Cortex of kidney (tissue), 1 donor: ENCODE results near the gene C20orf173.

ENCODE experiments used
- DNase-seq: peaks from one replicate; lab custom pipeline; 2025; lab: John Stamatoyannopoulos, UW

C20orf173 gene

DNA sequence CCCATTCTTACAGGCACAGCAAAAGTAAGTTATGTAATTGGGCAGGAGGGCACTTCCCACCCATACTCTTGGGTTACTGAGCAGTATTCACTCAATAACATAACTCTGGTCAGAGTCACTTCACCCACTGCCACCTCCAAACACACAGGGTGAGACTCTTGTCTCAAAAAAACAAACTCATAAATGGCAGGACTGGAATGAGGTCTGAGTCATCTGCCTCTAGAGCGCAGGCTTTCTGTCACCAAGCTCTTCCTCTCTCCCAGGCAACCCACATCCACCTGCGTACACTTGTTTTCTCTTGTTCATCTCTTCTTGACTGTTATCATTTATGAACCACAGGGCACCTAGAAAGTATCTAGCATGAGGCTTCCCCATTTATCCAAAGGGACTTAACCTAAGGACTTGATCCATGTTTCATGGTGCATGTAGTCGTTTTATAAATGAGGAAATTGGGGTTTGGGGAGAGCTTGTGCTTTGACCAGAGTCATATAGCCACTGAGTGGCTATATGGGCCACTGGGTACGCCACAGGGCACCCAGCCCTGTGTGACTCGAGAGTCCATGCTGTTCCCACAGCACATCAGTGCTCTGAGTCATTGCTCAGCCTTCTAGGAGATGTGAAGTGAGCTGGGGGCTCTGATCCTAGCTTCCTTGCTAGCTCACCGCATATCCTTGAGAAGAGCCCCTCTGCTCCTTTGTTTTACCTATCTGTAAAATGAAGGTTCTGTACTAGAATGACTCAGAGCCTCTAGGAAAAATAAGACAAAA, 22.4 kb downstream of the C20orf173 start:
- no peak for DNase-seq

DNA sequence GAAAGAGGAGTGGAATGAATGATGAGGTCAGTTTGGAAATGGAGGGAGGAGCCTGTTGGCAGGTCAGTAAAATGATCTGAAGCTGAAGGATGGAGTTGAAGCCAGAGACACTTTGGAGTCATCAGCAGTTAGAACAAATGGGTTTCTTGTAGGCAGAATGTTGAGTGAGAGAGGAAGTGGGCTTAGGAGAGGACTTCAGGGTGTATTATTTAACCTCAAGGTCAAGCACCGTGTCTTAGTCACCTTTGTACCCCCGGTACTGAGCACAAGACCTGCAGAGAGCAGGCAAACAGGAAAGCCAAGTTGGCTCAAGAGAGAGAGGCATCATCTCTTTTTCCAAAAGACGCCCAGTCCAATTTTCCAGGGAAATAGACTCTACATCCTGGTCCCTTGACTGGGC, 23.3 kb downstream of the C20orf173 start:
- DNase-seq, result no peak

DNA sequence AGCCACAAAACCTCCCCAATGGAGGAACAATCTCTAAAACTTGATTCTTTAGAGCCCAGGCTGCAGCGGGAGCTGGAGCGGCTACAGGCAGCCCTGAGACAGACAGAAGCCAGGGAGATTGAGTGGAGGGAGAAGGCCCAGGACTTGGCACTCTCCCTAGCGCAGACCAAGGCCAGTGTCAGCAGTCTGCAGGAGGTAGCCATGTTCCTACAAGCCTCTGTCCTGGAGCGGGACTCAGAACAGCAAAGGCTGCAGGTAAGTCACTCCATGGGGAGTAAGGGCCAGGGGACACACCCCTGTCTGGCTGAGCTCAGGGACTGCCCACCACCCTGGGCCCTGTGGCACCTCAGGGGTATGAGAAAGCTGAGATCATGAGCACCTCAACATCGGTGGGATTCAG, 24.7 kb downstream of the C20orf173 start:
- DNase-seq, result no peak

DNA sequence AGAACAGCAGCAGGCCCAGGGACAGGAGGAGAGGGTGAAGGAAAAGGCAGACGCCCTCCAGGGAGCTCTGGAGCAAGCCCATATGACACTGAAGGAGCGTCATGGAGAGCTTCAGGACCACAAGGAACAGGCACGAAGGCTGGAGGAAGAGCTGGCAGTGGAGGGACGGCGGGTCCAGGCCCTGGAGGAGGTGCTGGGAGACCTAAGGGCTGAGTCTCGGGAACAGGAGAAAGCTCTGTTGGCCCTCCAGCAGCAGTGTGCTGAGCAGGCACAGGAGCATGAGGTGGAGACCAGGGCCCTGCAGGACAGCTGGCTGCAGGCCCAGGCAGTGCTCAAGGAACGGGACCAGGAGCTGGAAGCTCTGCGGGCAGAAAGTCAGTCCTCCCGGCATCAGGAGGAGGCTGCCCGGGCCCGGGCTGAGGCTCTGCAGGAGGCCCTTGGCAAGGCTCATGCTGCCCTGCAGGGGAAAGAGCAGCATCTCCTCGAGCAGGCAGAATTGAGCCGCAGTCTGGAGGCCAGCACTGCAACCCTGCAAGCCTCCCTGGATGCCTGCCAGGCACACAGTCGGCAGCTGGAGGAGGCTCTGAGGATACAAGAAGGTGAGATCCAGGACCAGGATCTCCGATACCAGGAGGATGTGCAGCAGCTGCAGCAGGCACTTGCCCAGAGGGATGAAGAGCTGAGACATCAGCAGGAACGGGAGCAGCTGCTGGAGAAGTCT, 25.5 kb downstream of the C20orf173 start:
- no peak for DNase-seq

DNA sequence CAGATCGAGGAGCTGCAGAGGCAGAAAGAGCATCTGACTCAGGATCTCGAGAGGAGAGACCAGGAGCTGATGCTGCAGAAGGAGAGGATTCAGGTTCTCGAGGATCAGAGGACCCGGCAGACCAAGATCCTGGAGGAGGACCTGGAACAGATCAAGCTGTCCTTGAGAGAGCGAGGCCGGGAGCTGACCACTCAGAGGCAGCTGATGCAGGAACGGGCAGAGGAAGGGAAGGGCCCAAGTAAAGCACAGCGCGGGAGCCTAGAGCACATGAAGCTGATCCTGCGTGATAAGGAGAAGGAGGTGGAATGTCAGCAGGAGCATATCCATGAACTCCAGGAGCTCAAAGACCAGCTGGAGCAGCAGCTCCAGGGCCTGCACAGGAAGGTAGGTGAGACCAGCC, 26.2 kb downstream of the C20orf173 start:
- no peak for DNase-seq

DNA sequence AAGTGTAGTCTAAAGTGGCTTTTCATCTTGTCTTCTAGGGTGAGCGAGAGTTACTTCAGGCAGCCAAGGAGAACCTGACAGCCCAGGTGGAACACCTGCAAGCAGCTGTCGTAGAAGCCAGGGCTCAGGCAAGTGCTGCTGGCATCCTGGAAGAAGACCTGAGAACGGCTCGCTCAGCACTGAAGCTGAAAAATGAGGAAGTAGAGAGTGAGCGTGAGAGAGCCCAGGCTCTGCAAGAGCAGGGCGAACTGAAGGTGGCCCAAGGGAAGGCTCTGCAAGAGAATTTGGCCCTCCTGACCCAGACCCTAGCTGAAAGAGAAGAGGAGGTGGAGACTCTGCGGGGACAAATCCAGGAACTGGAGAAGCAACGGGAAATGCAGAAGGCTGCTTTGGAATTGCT, 27.1 kb downstream of the C20orf173 start:
- no peak for DNase-seq

DNA sequence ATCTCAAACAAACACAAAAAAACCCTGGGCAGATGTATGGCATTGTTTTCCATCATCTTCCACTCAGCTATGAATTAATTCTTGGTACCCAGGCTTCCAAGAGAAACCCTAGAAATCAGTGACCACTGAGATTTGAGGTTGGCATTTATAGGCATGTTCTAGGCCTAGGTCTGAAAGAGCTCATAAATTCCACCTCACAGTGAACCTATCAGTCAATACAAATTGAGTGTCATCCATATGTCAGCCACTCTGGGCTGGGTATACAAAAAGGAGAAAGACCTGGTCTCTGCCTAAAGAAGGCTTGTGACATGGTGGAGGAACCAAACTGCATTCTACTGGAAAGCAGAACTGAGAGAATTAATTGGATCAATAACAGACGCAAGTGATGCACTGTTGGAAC, 30.2 kb downstream of the C20orf173 start:
- no peak for DNase-seq

DNA sequence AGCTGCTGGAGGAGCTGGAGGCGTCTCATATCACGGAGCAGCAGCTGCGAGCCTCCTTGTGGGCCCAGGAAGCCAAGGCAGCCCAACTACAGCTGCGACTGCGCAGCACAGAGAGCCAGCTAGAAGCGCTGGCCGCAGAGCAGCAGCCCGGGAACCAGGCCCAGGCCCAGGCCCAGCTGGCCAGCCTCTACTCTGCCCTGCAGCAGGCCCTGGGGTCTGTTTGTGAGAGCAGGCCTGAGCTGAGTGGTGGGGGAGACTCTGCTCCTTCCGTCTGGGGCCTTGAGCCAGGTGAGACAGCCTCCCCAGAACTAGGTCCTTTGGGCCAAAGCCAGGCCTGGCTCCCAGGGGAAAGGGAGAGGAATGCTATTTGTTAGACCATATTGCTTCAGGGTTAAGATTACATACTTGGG, 31.7 kb downstream of the C20orf173 start:
- no peak for DNase-seq

DNA sequence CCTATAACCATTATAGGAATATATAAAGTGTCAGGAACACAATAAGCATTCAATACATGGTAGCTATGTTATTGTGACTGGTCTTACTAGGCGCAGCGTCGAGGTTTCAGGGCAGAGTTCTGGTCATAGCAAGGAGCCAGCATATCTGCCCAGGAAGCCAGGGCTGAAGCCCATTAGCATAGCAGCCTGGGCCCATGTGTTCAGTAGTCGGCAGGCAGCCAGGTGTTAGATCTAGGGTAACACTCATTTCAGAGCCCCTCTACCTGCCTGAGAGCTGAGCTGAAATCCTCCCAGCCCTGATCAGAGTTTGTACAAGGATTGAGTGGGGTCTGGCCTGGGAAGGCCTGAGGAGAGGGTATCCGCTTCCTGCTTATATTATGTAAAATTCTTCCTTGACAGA, 32.1 kb downstream of the C20orf173 start:
- no peak for DNase-seq

DNA sequence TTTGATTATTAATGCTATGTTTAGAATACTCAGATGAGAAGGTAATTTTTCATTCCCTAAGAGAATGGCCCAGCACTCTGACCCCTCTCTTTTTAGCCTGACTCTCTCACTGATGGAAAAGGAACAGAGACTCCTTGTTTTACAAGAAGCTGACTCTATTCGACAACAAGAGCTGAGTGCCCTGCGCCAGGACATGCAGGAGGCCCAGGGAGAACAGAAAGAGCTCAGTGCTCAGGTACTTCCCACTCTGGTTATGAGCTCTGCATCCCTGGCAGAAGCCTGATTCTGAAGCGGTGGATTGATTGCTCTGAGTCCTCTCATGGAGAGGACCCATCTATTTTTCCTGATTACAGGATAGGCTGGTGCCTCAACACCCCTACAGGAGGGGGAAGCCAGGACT, 33.0 kb downstream of the C20orf173 start:
- DNase-seq, result no peak

DNA sequence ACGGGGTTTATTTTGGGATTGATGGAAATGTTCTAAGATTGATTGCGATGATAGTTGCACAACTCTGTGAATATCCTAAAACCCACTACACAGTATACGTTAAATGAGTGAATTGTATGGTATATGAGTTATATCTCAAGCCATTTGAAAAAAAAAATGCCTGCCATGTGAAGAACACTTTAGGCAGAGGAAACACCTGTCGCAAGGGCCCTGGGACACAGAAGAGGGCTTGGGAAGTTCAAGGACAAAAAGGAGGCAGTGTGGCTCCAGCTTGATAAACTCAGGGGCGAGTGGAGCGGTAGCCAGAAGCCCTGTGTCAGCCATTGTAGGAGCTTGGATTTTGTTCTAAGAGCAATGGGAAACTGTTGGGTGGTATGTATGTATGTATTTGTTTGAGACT, 37.1 kb downstream of the C20orf173 start:
- no peak for DNase-seq

DNA sequence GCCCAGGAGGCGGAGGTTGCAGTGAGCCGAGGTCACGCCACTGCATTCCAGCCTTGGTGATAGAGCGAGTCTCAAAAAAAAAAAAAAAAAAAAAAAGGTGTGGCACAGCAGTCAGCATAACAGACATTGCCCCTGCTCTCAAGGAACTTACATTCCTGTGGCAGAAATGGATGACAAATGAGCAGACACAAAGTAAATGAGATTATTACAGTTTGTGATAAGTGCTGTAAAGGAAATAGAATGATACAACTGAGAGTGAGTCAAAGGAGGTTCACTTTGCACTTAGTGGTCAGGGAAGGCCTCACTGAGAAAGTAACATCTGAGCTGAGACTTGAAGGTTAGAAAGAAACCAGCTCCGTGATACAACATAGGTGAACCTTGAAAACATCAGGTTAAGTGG, 37.6 kb downstream of the C20orf173 start:
- no peak for DNase-seq

DNA sequence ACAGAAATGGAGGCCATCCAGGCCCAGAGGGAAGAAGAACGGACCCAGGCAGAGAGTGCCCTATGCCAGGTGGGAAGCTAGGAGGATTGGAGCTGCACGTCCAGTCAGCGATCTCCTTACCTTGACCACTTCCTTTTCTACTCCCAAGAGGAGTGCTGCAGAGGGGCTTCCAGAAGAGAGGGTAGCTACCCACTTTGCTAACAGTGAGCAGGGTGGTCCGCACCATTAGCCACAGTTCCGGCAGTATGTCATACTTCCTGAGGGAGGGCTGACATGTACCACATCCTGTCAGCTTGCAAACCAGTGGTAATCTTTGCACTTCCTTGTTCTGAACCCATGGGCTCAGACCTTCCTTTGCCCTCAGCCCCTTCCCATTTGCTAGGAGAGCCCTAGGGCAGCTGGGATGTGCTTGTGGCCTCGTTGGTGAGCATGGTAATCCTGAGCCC, 38.7 kb downstream of the C20orf173 start:
- no peak for DNase-seq

DNA sequence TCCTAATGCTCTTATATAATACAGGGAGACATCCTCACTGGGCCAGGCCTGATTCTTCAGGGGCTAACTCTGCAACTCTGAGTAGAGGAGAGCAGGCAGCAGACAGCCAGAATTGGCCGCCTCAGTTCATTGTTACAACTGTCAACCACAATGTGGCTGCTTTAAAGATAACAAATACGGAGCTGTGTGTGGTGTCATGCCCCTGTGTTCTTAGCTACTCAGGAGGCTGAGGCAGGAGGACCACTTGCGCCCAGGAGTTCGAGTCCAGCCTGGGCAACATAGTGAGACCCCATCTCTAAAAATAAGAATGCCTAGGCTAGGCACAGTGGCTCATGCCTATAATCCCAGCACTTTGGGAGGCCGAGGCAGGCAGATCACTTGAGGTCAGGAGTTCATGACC, 39.7 kb downstream of the C20orf173 start:
- DNase-seq, result no peak

DNA sequence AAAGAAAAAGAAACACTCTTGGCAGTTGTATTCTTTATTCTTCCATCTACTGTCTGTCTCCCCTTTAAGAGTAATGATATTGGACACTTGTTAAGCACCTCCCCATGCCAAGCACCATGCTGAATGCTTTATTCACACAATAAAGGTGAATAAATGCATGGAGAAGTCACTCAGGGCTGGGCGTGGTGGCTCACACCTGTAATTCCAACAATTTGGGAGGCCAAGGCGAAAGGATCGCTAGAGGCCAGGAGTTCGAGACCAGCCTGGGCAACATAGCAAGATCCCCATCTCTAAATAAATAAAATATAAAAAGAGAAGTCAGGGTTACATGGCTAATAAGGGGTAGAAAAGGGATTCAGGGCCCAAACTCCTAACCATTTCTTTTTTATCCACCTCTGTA, 42.0 kb downstream of the C20orf173 start:
- no peak for DNase-seq

DNA sequence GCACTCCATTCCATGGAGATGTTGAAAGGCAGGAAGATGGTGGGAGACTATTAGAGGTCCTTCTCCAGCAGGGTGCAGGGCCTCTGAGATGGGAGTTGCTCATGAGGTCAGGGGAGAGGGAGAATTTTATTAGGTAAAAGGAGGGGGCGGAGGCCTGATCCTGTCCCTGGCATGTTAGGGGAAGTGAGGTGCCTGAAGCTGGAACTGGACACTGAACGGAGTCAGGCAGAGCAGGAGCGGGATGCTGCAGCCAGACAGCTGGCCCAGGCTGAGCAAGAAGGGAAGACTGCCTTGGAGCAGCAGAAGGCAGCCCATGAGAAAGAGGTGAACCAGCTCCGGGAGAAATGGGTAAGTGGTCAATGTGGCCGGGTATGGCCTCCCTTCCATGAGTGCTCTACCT, 49.7 kb downstream of the C20orf173 start:
- no peak for DNase-seq

DNA sequence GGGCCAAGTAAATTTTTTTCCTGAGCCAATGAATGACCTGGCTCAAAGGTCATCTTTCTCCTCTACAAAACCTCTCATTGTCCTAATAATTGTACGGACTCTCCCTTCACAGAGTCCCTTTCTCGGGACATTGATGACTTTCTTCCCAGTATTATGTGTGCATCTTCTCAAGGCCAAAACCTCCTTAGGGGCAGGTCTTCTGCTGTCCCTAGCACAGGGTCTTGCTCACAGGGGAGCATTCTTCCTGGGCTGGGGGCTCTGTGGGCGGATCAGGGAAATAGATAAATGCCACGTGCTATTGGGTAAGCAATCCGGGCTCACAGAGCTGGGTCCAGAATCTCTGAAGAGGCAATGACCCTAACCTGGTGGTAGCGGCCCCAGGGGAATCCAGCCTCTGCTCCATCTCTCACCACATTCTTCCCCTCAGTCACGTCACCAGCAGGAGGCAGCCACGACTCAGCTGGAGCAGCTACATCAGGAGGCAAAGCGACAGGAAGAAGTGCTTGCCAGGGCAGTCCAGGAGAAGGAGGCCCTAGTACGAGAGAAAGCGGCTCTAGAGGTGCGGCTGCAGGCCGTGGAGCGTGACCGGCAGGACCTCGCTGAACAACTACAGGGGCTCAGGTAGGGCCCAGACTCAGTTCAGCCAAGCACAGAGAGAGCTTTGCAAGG, 50.5 kb downstream of the C20orf173 start:
- DNase-seq, result no peak
